ENCODE results near the gene ATRNL1.

- no peak for TF ChIP-seq POLR2AphosphoS5 (IDR thresholded peaks at IDR 0.05; ENCODE audit: low read depth, low read length)
- TF ChIP-seq CTCF (IDR thresholded peaks at IDR 0.05; ENCODE audit: control extremely low read depth in 1 of 3, insufficient read depth in 1 of 3, low read depth in 1 of 3, low read length in 3 of 3): no peak
- no peak for TF ChIP-seq NRF1 (IDR thresholded peaks at IDR 0.05; ENCODE audit: low read depth, low read length)
- no peak for TF ChIP-seq POLR2A (IDR thresholded peaks at IDR 0.05; ENCODE audit: control extremely low read depth in 1 of 2, low read depth in 2 of 2, low read length in 2 of 2)
- no peak for TF ChIP-seq CEBPB (IDR thresholded peaks at IDR 0.05; ENCODE audit: low read depth, low read length)
Observed at GRCh38 chr10:115052226-115052625, 40.9 kb upstream of the ATRNL1 start.

Measured in H1 (cell line).